ENCODE data around the gene TLE4. TPM values are rescaled to one million over a fixed set of nuclear protein-coding genes. Genes with fewer than 3 reads are reported as not detected.

The TLE4 gene
- total RNA-seq, 1 donor from 2014 or later = 55.6 TPM

- no peak for TF ChIP-seq CTCF (IDR thresholded peaks at IDR 0.05; ENCODE audit: unreplicated experiment)
- no peak overlapping the region for H3K4me3 Mint-ChIP-seq (ENCODE audit: low read depth)
- H3K36me3 Mint-ChIP-seq (ENCODE audit: insufficient read depth) = no peaks in the 10 kb centered on the region
- H3K9me3 Mint-ChIP-seq (ENCODE audit: low read depth) = peaks cover 4% of the 10 kb centered on the region
- DNase-seq (ENCODE audit: low spot score, unreplicated experiment) = no peak
- H3K27ac Mint-ChIP-seq = no peak overlapping the region
- peaks cover 10% of the 10 kb centered on the region for H3K4me1 Mint-ChIP-seq (ENCODE audit: low read depth)
- peaks cover 5% of the 10 kb centered on the region for H3K27me3 Mint-ChIP-seq
Measured at GRCh38 chr9:79555474-79556089, 16.2 kb upstream of the TLE4 start.

- no peak for TF ChIP-seq CTCF (IDR thresholded peaks at IDR 0.05; ENCODE audit: unreplicated experiment)
- Mint-ChIP-seq H3K27ac (no peak overlapping the region), H3K36me3 (ENCODE audit: insufficient read depth) (no peaks in the 10 kb centered on the region), H3K9me3 (ENCODE audit: low read depth) (peaks cover 3% of the 10 kb centered on the region), H3K27me3 (peaks cover 13% of the 10 kb centered on the region), H3K4me3 (ENCODE audit: low read depth) (no peak overlapping the region), H3K4me1 (ENCODE audit: low read depth) (peaks cover 10% of the 10 kb centered on the region)
- no peak for DNase-seq (ENCODE audit: low spot score, unreplicated experiment)
Measured at GRCh38 chr9:79559495-79560181, 12.1 kb upstream of the TLE4 start.

DNA sequence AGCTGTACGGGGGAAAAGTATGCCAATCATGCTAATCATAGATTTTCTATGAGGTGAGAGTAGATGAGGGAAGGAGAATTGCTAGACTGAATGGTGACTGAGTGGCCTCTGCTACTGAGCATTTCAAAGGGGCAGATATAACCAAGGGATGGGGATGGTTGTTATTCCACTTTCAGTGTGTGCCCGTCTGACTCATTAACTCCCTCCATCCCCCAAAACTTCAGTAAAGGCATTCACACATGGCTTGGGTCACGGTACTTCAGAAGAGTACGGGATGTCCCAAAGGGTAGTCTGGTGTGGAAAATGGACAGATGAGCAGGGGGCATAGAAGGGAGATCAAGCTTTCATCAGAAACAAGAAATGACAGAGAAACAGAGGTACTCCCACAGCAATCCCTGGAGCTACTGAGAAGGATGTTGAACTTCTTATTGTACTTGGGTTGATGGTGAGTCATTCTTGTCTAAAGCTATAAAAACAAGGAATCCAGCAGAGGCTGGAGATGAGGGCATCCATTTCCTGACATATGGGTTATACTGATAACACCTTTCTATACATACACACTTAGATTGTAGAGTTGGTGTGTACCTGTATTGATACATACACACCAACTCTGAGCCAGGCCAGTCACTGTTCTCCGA is 8.9 kb upstream of the TLE4 start:
- no peak for DNase-seq (ENCODE audit: low spot score, unreplicated experiment)
- Mint-ChIP-seq H3K4me1 (ENCODE audit: low read depth) (peaks cover 10% of the 10 kb centered on the region), H3K27me3 (peaks cover 27% of the 10 kb centered on the region), H3K36me3 (ENCODE audit: insufficient read depth) (no peaks in the 10 kb centered on the region), H3K9me3 (ENCODE audit: low read depth) (no peaks in the 10 kb centered on the region), H3K27ac (no peak overlapping the region), H3K4me3 (ENCODE audit: low read depth) (no peak overlapping the region)
- TF ChIP-seq CTCF (IDR thresholded peaks at IDR 0.05; ENCODE audit: unreplicated experiment) = no peak

DNA sequence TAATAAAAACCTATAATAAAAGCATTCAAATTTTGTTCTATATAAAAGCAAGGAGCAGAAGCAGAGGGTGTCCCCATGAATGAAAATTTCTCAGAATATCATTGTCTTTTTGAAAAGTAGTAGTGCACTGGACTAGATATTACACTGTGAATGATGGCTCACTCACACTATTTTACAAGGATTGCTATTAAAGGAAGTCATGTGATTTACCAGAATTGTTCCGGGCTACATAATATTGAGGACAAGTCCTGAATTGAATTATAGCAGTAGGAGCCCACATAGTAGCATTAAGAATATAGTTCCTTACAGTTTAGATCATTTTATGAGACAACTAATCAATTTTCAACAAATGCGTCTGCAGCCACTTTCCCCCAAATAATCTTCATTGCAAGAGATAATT is 7.7 kb upstream of the TLE4 start:
- Mint-ChIP-seq H3K4me3 (ENCODE audit: low read depth) (no peak overlapping the region), H3K36me3 (ENCODE audit: insufficient read depth) (no peaks in the 10 kb centered on the region), H3K27ac (no peak overlapping the region), H3K9me3 (ENCODE audit: low read depth) (no peaks in the 10 kb centered on the region), H3K4me1 (ENCODE audit: low read depth) (peaks cover 10% of the 10 kb centered on the region), H3K27me3 (peaks cover 33% of the 10 kb centered on the region)
- no peak for TF ChIP-seq CTCF (IDR thresholded peaks at IDR 0.05; ENCODE audit: unreplicated experiment)
- DNase-seq (ENCODE audit: low spot score, unreplicated experiment) = no peak

DNA sequence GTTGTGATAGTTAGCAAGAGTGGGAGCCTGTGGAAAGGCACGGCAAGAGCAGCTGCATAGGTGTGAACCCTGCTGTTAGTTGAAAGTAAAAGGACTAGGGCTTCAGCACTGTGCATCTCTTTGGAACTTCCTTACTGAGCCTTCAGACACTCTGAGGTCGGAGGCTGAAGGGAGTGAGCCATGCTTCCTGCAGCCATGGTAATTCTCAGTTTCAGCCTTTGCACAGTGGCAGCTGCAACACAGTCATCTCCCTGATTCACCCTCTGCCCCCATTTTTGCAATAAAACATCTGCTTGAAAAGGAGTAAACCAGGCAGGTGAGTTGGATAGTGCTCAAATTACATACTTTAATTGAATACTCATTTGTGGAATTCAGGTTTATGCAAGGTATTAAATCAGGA is 6.5 kb upstream of the TLE4 start:
- DNase-seq (ENCODE audit: low spot score, unreplicated experiment) = no peak
- Mint-ChIP-seq H3K4me1 (ENCODE audit: low read depth) (peaks cover 5% of the 10 kb centered on the region), H3K9me3 (ENCODE audit: low read depth) (no peaks in the 10 kb centered on the region), H3K36me3 (ENCODE audit: insufficient read depth) (no peaks in the 10 kb centered on the region), H3K27ac (no peak overlapping the region), H3K27me3 (peaks cover 38% of the 10 kb centered on the region), H3K4me3 (ENCODE audit: low read depth) (no peak overlapping the region)
- TF ChIP-seq CTCF (IDR thresholded peaks at IDR 0.05; ENCODE audit: unreplicated experiment) = no peak
